Large intestine (tissue), 3 donors: ENCODE measurements around the gene DDRGK1. TPM values are rescaled to one million over a fixed set of nuclear protein-coding genes. Genes with fewer than 3 reads are reported as not detected.
"Not testable (repeated sequence)": the region's sequence is repeated elsewhere in the genome, so short reads cannot be mapped to it uniquely, and the experiment has no call there.

Source experiments
- DNase-seq, 2 donors: peaks; one replicate each; pipeline versions ENCODE4 v3.0.0 to v3.0.0-alpha.2; 2013
- H3K27ac ChIP-seq: one replicate; pipeline ENCODE4 v1.5.1; 2013; ENCODE audit warnings: low read length
- H3K27me3 ChIP-seq: 2 replicates; pipeline ENCODE4 v1.6.1; 2013; ENCODE audit warnings: low read length; ENCODE audit not compliant: control insufficient read depth, insufficient read depth
- H3K36me3 ChIP-seq: 2 replicates; pipeline ENCODE4 v1.6.1; 2013; ENCODE audit warnings: low read length; ENCODE audit not compliant: control insufficient read depth, insufficient read depth
- H3K4me1 ChIP-seq: one replicate; pipeline ENCODE4 v1.6.1; 2013; ENCODE audit warnings: low read length; ENCODE audit not compliant: control insufficient read depth, insufficient read depth
- H3K4me3 ChIP-seq: one replicate; pipeline ENCODE4 v1.5.1; 2013; ENCODE audit warnings: low read length
- H3K9me3 ChIP-seq: one replicate; pipeline ENCODE4 v1.6.1; 2013; ENCODE audit warnings: mild to moderate bottlenecking, low read depth, low read length, moderate library complexity; ENCODE audit not compliant: control insufficient read depth
- WGBS: methylation state at CpG from one replicate; pipeline ENCODE4 v1.1.5; 2013; ENCODE audit warnings: low lambda C conversion rate; ENCODE audit not compliant: insufficient coverage; 5-methylcytosine and 5-hydroxymethylcytosine counted together
- polyA plus RNA-seq: library from polyadenylated mRNA; unstranded; fragments of 120-200 nt; gene quantifications from one replicate; pipeline ENCODE4 v1.2.1, GENCODE V29; 2013

DDRGK1 gene
- polyA plus RNA-seq, 1 donor, result 77.0 TPM

GRCh38 chr20:3218307-3218988 lies 14.0 kb upstream of the DDRGK1 start:
- peak in 1 of 2 donors; percentile 54 for DNase-seq
- Histone ChIP-seq H3K27me3 (no peaks in the 10 kb centered on the region), H3K4me3 (no peak overlapping the region), H3K4me1 (no peaks in the 10 kb centered on the region), H3K27ac (no peak overlapping the region), H3K9me3 (no peaks in the 10 kb centered on the region), H3K36me3 (peaks cover 52% of the 10 kb centered on the region)
- WGBS, result no CpG with 5 or more reads among the region's 30 CpGs

GRCh38 chr20:3215359-3215917 lies 11.0 kb upstream of the DDRGK1 start:
- H3K9me3 ChIP-seq, DNase-seq, H3K4me3 ChIP-seq, H3K27me3 ChIP-seq, H3K4me1 ChIP-seq, H3K27ac ChIP-seq: not testable (repeated sequence)
- WGBS, result no CpG with 5 or more reads among the region's 7 CpGs
- peaks cover 33% of the 10 kb centered on the region for H3K36me3 ChIP-seq

- no peaks in the 10 kb centered on the region for H3K27me3 ChIP-seq
- H3K9me3 ChIP-seq, result no peaks in the 10 kb centered on the region
- H3K36me3 ChIP-seq, result peaks cover 24% of the 10 kb centered on the region
- no peak overlapping the region for H3K4me3 ChIP-seq
- no peak for DNase-seq
- no CpG with 5 or more reads among the region's 7 CpGs for WGBS
- peaks cover 6% of the 10 kb centered on the region for H3K4me1 ChIP-seq
- H3K27ac ChIP-seq, result no peak overlapping the region
Observed at GRCh38 chr20:3213226-3213625, 8.7 kb upstream of the DDRGK1 start.

GRCh38 chr20:3210346-3210745 lies 5.9 kb upstream of the DDRGK1 start:
- H3K36me3 ChIP-seq, result peaks cover 18% of the 10 kb centered on the region
- H3K4me3 ChIP-seq, result peak overlapping the region; percentile 93
- peaks cover 9% of the 10 kb centered on the region for H3K4me1 ChIP-seq
- H3K27ac ChIP-seq, result no peak overlapping the region
- DNase-seq, result no peak
- no CpG with 5 or more reads among the region's 2 CpGs for WGBS
- H3K9me3 ChIP-seq, result no peaks in the 10 kb centered on the region
- H3K27me3 ChIP-seq, result no peaks in the 10 kb centered on the region

- Histone ChIP-seq H3K27me3 (no peaks in the 10 kb centered on the region), H3K4me3 (peak overlapping the region; percentile 93), H3K36me3 (peaks cover 14% of the 10 kb centered on the region), H3K4me1 (peaks cover 9% of the 10 kb centered on the region), H3K9me3 (no peaks in the 10 kb centered on the region), H3K27ac (no peak overlapping the region)
- peak in 1 of 2 donors; percentile 20 for DNase-seq
- no CpG with 5 or more reads among the region's 10 CpGs for WGBS
Observed at GRCh38 chr20:3209946-3210317, 5.5 kb upstream of the DDRGK1 start.

GRCh38 chr20:3209257-3209945 lies 4.9 kb upstream of the DDRGK1 start, which contains the start of gene ITPA:
TSS of gene ITPA (plus strand) at chr20:3209498. CDS start at chr20:3209552, 54 bp downstream.
- peak in 1 of 2 donors; percentile 70 for DNase-seq

GRCh38 chr20:3208786-3209256 lies 4.3 kb upstream of the DDRGK1 start:
- peak overlapping the region; percentile 84 for H3K27ac ChIP-seq
- H3K27me3 ChIP-seq, result no peaks in the 10 kb centered on the region
- no CpG with 5 or more reads among the region's 10 CpGs for WGBS
- peak in 1 of 2 donors; percentile 53 for DNase-seq
- no peaks in the 10 kb centered on the region for H3K9me3 ChIP-seq
- H3K36me3 ChIP-seq, result peaks cover 6% of the 10 kb centered on the region
- H3K4me3 ChIP-seq, result peak overlapping the region; percentile 93
- H3K4me1 ChIP-seq, result peaks cover 9% of the 10 kb centered on the region

More at GRCh38 chr20:3209257-3209945, 4.9 kb upstream of the DDRGK1 start, which contains the start of gene ITPA:
- WGBS, result no CpG with 5 or more reads among the region's 48 CpGs
- H3K4me3 ChIP-seq, result peak within 1 kb of the TSS; percentile 93
- peaks cover 9% of the 10 kb centered on the region for H3K4me1 ChIP-seq
- H3K27me3 ChIP-seq, result no peaks in the 10 kb centered on the region
- peaks cover 11% of the 10 kb centered on the region for H3K36me3 ChIP-seq
- no peaks in the 10 kb centered on the region for H3K9me3 ChIP-seq
- H3K27ac ChIP-seq, result peak within 1 kb of the TSS; percentile 84

GRCh38 chr20:3203315-3204123 lies 963 bp downstream of the DDRGK1 start:
- H3K36me3 ChIP-seq, result peaks cover 27% of the 10 kb centered on the region
- WGBS, result no CpG with 5 or more reads among the region's 31 CpGs
- peak overlapping the region; percentile 87 for H3K27ac ChIP-seq
- no peaks in the 10 kb centered on the region for H3K9me3 ChIP-seq
- H3K4me3 ChIP-seq, result peak overlapping the region; percentile 82
- H3K27me3 ChIP-seq, result no peaks in the 10 kb centered on the region
- H3K4me1 ChIP-seq, result peaks cover 12% of the 10 kb centered on the region
- peak in 1 of 2 donors; percentile 62 for DNase-seq

GRCh38 chr20:3202965-3203314 lies 1.5 kb downstream of the DDRGK1 start:
- Histone ChIP-seq H3K36me3 (peaks cover 27% of the 10 kb centered on the region), H3K4me3 (peak overlapping the region; percentile 82), H3K27me3 (no peaks in the 10 kb centered on the region), H3K27ac (peak overlapping the region; percentile 87), H3K4me1 (peaks cover 9% of the 10 kb centered on the region), H3K9me3 (no peaks in the 10 kb centered on the region)
- DNase-seq, result no peak
- WGBS, result no CpG with 5 or more reads among the region's 9 CpGs
